Stimulated activated naive B cell treated with anti-CD40 and anti-IgM and Interleukin-4, amounts not matched to agents 10 μg/mL and 1 μg/mL and 100 μg/mL, for 72 hours (primary cell): ENCODE data around the gene SEC24C.

ENCODE experiments used
- ATAC-seq, 2 donors: fragments of 150-1000 bp; cut with Tn5 transposase; replicated peaks; 2 replicates each; pipeline ENCODE4 v1.10.0; 2021; ENCODE audit warnings: moderate library complexity in 1 of 2
- DNase-seq: peaks from one replicate; pipeline ENCODE4 v3.0.0; 2021
- H3K27ac Mint-ChIP-seq: one replicate; pipeline ENCODE4 v1.8.0; 2022; ENCODE audit warnings: mild to moderate bottlenecking, mixed read lengths
- H3K27me3 Mint-ChIP-seq, 2 donors: one replicate each; pipeline ENCODE4 v1.8.0; 2022; ENCODE audit warnings: mixed read lengths in 2 of 2
- H3K36me3 Mint-ChIP-seq, 2 donors: one replicate each; pipeline ENCODE4 v1.8.0; 2022; ENCODE audit warnings: mixed read lengths in 2 of 2, mild to moderate bottlenecking in 1 of 2
- H3K4me1 Mint-ChIP-seq, 2 donors: one replicate each; pipeline ENCODE4 v1.8.0; 2022; ENCODE audit warnings: mixed read lengths in 2 of 2, mild to moderate bottlenecking in 1 of 2
- H3K4me3 Mint-ChIP-seq, 2 donors: one replicate each; pipeline ENCODE4 v1.8.0; 2022; ENCODE audit warnings: mild to moderate bottlenecking in 2 of 2, mixed read lengths in 2 of 2, moderate library complexity in 1 of 2
- H3K9me3 Mint-ChIP-seq, 2 donors: one replicate each; pipeline ENCODE4 v1.8.0; 2022; ENCODE audit warnings: mixed read lengths in 2 of 2, mild to moderate bottlenecking in 1 of 2

SEC24C gene

GRCh38 chr10:73812657-73813056 lies 68.5 kb downstream of the SEC24C start:
- no peak overlapping the region for H3K4me3 Mint-ChIP-seq
- peaks cover 26 to 42% of the 10 kb centered on the region in 2 donors for H3K36me3 Mint-ChIP-seq
- H3K27me3 Mint-ChIP-seq = no peaks in the 10 kb centered on the region
- peaks cover 9 to 24% of the 10 kb centered on the region in 2 donors for H3K4me1 Mint-ChIP-seq
- ATAC-seq (no peak), DNase-seq (no peak)
- H3K27ac Mint-ChIP-seq = no peak overlapping the region
- H3K9me3 Mint-ChIP-seq = no peaks in the 10 kb centered on the region

DNA sequence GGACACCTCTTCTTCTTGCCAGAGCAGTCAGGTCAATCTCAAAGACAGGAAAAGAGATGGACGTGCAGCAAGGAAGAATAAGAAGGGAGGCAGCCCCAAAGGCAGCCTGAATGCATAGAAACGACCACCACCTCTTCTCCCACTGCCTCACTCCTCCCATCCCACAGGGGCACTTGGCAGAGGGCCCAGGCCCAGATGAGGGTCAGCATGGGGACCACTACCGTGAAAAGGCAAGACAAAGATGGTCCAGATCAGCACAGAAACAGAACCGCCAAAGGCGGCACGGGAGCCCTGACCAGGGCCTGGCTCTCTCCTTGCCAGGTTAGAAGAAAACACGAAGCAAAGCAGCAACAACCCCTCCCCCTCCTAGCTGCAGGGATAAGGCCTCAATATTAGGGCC lies 69.2 kb downstream of the SEC24C start:
- no peak for ATAC-seq
- Mint-ChIP-seq H3K27me3 (no peaks in the 10 kb centered on the region), H3K27ac (no peak overlapping the region)

DNA sequence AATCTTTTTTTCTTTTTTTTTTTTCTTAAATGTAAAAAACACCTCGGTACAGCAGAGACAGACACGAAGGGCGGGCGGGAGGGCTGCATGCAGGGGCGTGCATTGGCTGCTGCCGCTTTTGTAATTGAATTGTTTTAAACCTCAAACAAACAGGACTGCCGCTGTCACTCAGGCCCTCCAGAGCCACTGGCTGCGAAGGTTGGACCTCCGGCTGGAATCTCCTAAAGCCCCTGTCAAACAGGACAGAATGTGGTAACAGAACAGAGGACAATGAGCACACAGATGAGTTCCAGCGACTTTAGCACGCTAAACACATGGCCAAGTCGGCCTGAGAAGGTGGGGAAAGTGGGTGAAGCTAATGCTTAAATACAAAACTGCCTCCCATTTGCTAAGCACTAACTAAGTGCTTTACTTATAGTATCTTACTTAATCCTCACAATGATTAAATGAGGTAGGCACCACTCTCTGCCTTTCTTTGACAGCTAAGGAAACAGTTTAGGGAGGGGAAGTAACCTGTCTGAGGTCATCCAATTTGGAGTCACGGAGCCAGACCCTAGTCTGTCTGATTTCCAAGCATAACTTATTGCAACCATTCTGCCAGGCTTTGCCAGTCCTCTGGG lies 70.2 kb downstream of the SEC24C start:
- H3K9me3 Mint-ChIP-seq = no peaks in the 10 kb centered on the region
- ATAC-seq = no peak
- H3K27ac Mint-ChIP-seq = no peak overlapping the region
- peaks cover 12 to 29% of the 10 kb centered on the region in 2 donors for H3K36me3 Mint-ChIP-seq
- no peak overlapping the region for H3K4me3 Mint-ChIP-seq
- H3K27me3 Mint-ChIP-seq = no peaks in the 10 kb centered on the region
- no peak for DNase-seq
- H3K4me1 Mint-ChIP-seq = peaks cover 5 to 14% of the 10 kb centered on the region in 2 donors

More for the DNA sequence above, 69.2 kb downstream of the SEC24C start:
- no peak for DNase-seq
- Mint-ChIP-seq H3K36me3 (peaks cover 21 to 39% of the 10 kb centered on the region in 2 donors), H3K4me1 (peaks cover 9 to 24% of the 10 kb centered on the region in 2 donors), H3K4me3 (no peak overlapping the region), H3K9me3 (no peaks in the 10 kb centered on the region)

- DNase-seq = no peak
- no peak for ATAC-seq
- Mint-ChIP-seq H3K9me3 (no peaks in the 10 kb centered on the region), H3K36me3 (peaks cover 12 to 30% of the 10 kb centered on the region in 2 donors), H3K4me3 (no peak overlapping the region), H3K4me1 (peaks cover 4 to 7% of the 10 kb centered on the region in 2 donors), H3K27me3 (no peaks in the 10 kb centered on the region), H3K27ac (no peak overlapping the region)
These were observed 70.9 kb downstream of the SEC24C start for GRCh38 chr10:73814896-73815718.

DNA sequence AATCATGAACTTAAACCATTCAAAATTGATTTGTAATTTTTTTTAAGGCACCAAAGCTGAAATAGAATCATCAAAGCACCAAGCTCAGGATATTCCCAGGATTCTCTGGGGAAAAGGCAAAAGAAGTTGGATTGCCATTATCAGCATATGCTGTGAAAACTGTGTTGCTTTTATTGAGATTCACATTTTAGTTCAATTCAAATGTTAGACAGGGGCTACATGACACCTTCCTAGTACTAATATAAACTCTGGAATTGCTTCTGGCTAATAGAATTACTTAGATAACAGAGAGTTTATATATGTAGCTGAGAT lies 71.5 kb downstream of the SEC24C start:
- Mint-ChIP-seq H3K27me3 (no peaks in the 10 kb centered on the region), H3K36me3 (peaks cover 12 to 31% of the 10 kb centered on the region in 2 donors), H3K4me3 (no peak overlapping the region), H3K9me3 (no peaks in the 10 kb centered on the region), H3K27ac (no peak overlapping the region), H3K4me1 (peaks cover under 1 to 1% of the 10 kb centered on the region in 2 donors)
- DNase-seq (no peak), ATAC-seq (no peak)

- peak overlapping the region; percentile 70 for H3K27ac Mint-ChIP-seq
These were observed 73.0 kb downstream of the SEC24C start for GRCh38 chr10:73816917-73817729.

DNA sequence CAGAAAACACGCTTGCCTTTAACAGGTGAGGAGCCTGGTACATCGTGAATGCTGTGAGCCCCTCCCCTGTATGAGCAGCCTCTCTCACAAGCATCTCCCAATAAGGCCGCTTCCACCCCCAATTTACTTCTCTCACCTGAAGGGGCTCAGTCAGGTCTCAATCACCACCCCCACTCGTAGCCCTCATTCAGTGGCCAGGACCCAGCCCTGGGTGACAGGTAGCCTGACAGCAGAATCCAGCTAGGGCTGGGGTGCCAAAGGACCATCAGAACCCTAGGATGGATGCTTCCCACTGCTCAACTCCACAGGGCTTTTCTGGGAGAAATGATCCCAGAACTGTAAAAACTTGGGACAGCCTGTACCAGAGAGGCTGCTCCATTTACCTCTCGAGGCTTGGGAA lies 73.7 kb downstream of the SEC24C start:
- ATAC-seq (no peak), DNase-seq (no peak)
- Mint-ChIP-seq H3K27me3 (no peaks in the 10 kb centered on the region), H3K27ac (peak overlapping the region; percentile 70), H3K36me3 (peaks cover 17 to 40% of the 10 kb centered on the region in 2 donors), H3K4me1 (no peaks in the 10 kb centered on the region), H3K9me3 (no peaks in the 10 kb centered on the region), H3K4me3 (no peak overlapping the region)

More at GRCh38 chr10:73816917-73817729, 73.0 kb downstream of the SEC24C start:
- Mint-ChIP-seq H3K27me3 (no peaks in the 10 kb centered on the region), H3K9me3 (no peaks in the 10 kb centered on the region), H3K4me3 (no peak overlapping the region), H3K4me1 (no peaks in the 10 kb centered on the region), H3K36me3 (peaks cover 15 to 35% of the 10 kb centered on the region in 2 donors)
- ATAC-seq = no peak
- no peak for DNase-seq

DNA sequence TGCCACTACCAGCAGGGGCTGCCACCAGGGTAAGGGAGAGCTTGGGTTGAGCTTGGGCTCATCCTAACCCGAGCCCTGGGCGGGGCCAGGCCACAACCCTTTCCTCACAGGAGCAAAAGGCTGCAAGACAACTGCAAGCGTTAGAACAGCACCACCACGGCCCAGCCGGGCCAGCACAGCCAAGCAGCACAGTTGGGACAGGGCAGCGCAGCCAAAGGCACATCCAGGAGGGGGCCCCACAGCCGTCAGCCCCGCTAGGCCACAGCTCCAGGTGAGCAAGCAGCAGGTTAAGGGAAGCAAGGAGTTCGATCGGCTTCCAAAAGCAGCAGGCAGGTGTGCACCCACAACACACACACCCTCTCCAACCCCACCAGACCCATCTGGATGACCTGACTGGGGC lies 74.2 kb downstream of the SEC24C start:
- H3K36me3 Mint-ChIP-seq = peaks cover 12 to 41% of the 10 kb centered on the region in 2 donors

GRCh38 chr10:73819081-73819480 lies 74.9 kb downstream of the SEC24C start:
- Mint-ChIP-seq H3K36me3 (peaks cover 8 to 36% of the 10 kb centered on the region in 2 donors), H3K9me3 (no peaks in the 10 kb centered on the region), H3K27me3 (no peaks in the 10 kb centered on the region), H3K27ac (no peak overlapping the region), H3K4me1 (no peaks in the 10 kb centered on the region), H3K4me3 (no peak overlapping the region)
- DNase-seq (no peak), ATAC-seq (no peak)

More for the DNA sequence above, 74.2 kb downstream of the SEC24C start:
- Mint-ChIP-seq H3K27ac (no peak overlapping the region), H3K4me3 (no peak overlapping the region), H3K27me3 (no peaks in the 10 kb centered on the region), H3K9me3 (no peaks in the 10 kb centered on the region), H3K4me1 (no peaks in the 10 kb centered on the region)
- DNase-seq (no peak), ATAC-seq (no peak)

- ATAC-seq = no peak
- no peak for DNase-seq
- peaks cover 12 to 36% of the 10 kb centered on the region in 2 donors for H3K36me3 Mint-ChIP-seq
- H3K9me3 Mint-ChIP-seq = no peaks in the 10 kb centered on the region
- no peaks in the 10 kb centered on the region for H3K27me3 Mint-ChIP-seq
- H3K4me1 Mint-ChIP-seq = no peaks in the 10 kb centered on the region
- H3K27ac Mint-ChIP-seq = no peak overlapping the region
- no peak overlapping the region for H3K4me3 Mint-ChIP-seq
These were observed 75.4 kb downstream of the SEC24C start for GRCh38 chr10:73819513-73820093.
